GM23338 (cell line): ENCODE results near the gene NPHP4. TPM values are rescaled to one million over a fixed set of nuclear protein-coding genes. Genes with fewer than 3 reads are reported as not detected.

ENCODE experiments used
- ATAC-seq: fragments of 200-7000 bp; cut with Tn5 transposase; 3 replicates; pipeline ENCODE4 v1.9.1; 2020
- DNase-seq: peaks from one replicate; pipeline ENCODE4 v3.0.0-alpha.2; 2015; ENCODE audit warnings: low spot score
- H2AFZ ChIP-seq: fragments of 200-600 bp; sonication (generic); 2 replicates; pipeline ENCODE4 v1.8.0; 2016; ENCODE audit warnings: antibody characterized with exemption, mild to moderate bottlenecking, moderate library complexity
- H3F3A ChIP-seq: fragments of 200-600 bp; sonication (generic); replicated peaks from 2 replicates; pipeline ENCODE4 v1.8.0; 2017; ENCODE audit warnings: antibody characterized with exemption, mixed run types, low read depth
- H3K27ac ChIP-seq: fragments of 200-600 bp; sonication (generic); 2 replicates; pipeline ENCODE4 v1.6.1; 2016; ENCODE audit warnings: low read depth
- H3K27me3 ChIP-seq: fragments of 200-600 bp; sonication (generic); 2 replicates; pipeline ENCODE4 v1.8.0; 2016; ENCODE audit warnings: mild to moderate bottlenecking, mixed run types, moderate library complexity; ENCODE audit not compliant: insufficient read depth
- H3K36me3 ChIP-seq: fragments of 200-600 bp; sonication (generic); 2 replicates; pipeline ENCODE4 v1.8.0; 2016; ENCODE audit warnings: mild to moderate bottlenecking; ENCODE audit not compliant: insufficient read depth
- H3K4me1 ChIP-seq: fragments of 200-600 bp; sonication (generic); 2 replicates; pipeline ENCODE4 v1.8.0; 2016; ENCODE audit warnings: mild to moderate bottlenecking, moderate library complexity; ENCODE audit not compliant: insufficient read depth
- H3K4me2 ChIP-seq: fragments of 200-600 bp; sonication (generic); 2 replicates; pipeline ENCODE4 v1.7.1; 2017; ENCODE audit warnings: mixed run types
- H3K4me3 ChIP-seq: fragments of 200-600 bp; sonication (generic); 2 replicates; pipeline ENCODE4 v1.6.1; 2016; ENCODE audit warnings: mixed run types
- H3K79me2 ChIP-seq: fragments of 200-600 bp; sonication (generic); replicated peaks from 2 replicates; pipeline ENCODE4 v1.8.0; 2017; ENCODE audit warnings: mild to moderate bottlenecking; ENCODE audit not compliant: insufficient read depth
- H3K9me2 ChIP-seq: fragments of 200-600 bp; sonication (generic); 2 replicates; pipeline ENCODE4 v1.8.0; 2017; ENCODE audit not compliant: insufficient read depth
- H4K20me1 ChIP-seq: fragments of 200-600 bp; sonication (generic); replicated peaks from 2 replicates; pipeline ENCODE4 v1.8.0; 2017; ENCODE audit warnings: mild to moderate bottlenecking; ENCODE audit not compliant: insufficient read depth
- H3K27ac Mint-ChIP-seq: 2 replicates; pipeline ENCODE4 v1.8.0; 2020; ENCODE audit warnings: inconsistent platforms, mild to moderate bottlenecking, moderate library complexity, mixed read lengths
- H3K27me3 Mint-ChIP-seq: 3 replicates; pipeline ENCODE4 v1.8.0; 2022; ENCODE audit warnings: low read depth, mild to moderate bottlenecking, moderate library complexity, mixed read lengths, inconsistent platforms; ENCODE audit not compliant: insufficient read depth, poor library complexity
- H3K36me3 Mint-ChIP-seq: 3 replicates; pipeline ENCODE4 v1.8.0; 2021; ENCODE audit warnings: low read depth, mild to moderate bottlenecking, inconsistent platforms, moderate library complexity, mixed read lengths
- H3K4me1 Mint-ChIP-seq: 3 replicates; pipeline ENCODE4 v1.8.0; 2020; ENCODE audit warnings: mild to moderate bottlenecking, inconsistent platforms, mixed read lengths
- H3K4me3 Mint-ChIP-seq: 3 replicates; pipeline ENCODE4 v1.8.0; 2021; ENCODE audit warnings: moderate library complexity, mild to moderate bottlenecking, inconsistent platforms, mixed read lengths
- H3K9me3 Mint-ChIP-seq: 3 replicates; pipeline ENCODE4 v1.8.0; 2020; ENCODE audit warnings: moderate library complexity, mild to moderate bottlenecking, inconsistent platforms, mixed read lengths
- CREB1 ChIP-seq: fragments of 250-450 bp; sonication (Bioruptor Pico); IDR thresholded peaks from 2 replicates; pipeline ENCODE4 v1.5.0; 2020; ENCODE audit warnings: low read depth, mild to moderate bottlenecking, moderate library complexity
- EZH2 ChIP-seq: fragments of 200-600 bp; sonication (generic); IDR thresholded peaks from one replicate; pipeline ENCODE4 v1.8.0; 2017; ENCODE audit warnings: antibody characterized with exemption, mild to moderate bottlenecking, low read depth; ENCODE audit not compliant: unreplicated experiment
- EZH2phosphoT487 ChIP-seq: fragments of 200-600 bp; sonication (generic); IDR thresholded peaks from one replicate; pipeline ENCODE4 v1.8.1; 2018; ENCODE audit warnings: antibody characterized with exemption; ENCODE audit not compliant: unreplicated experiment
- JUNB ChIP-seq: IDR thresholded peaks from one replicate; pipeline ENCODE4 v1.6.1; 2016; ENCODE audit warnings: antibody characterized with exemption; ENCODE audit not compliant: unreplicated experiment
- NANOG ChIP-seq: IDR thresholded peaks from 2 replicates; pipeline ENCODE4 v1.6.1; 2016; ENCODE audit warnings: antibody characterized with exemption, borderline replicate concordance
- POLR2AphosphoS5 ChIP-seq: IDR thresholded peaks from 2 replicates; pipeline ENCODE4 v1.6.1; 2016; ENCODE audit warnings: antibody characterized with exemption, low read depth
- STAT1 ChIP-seq: IDR thresholded peaks from one replicate; pipeline ENCODE4 v1.6.1; 2016; ENCODE audit warnings: antibody characterized with exemption; ENCODE audit not compliant: unreplicated experiment
- ZNF114 ChIP-seq: fragments of 250-450 bp; sonication (Bioruptor Pico); IDR thresholded peaks from 2 replicates; pipeline ENCODE4 v1.5.0; 2020; ENCODE audit warnings: mild to moderate bottlenecking, moderate library complexity
- ZNF331 ChIP-seq: fragments of 250-450 bp; sonication (Bioruptor Pico); IDR thresholded peaks from 2 replicates; pipeline ENCODE4 v1.5.0; 2020; ENCODE audit warnings: low read depth, mild to moderate bottlenecking, moderate library complexity
- polyA plus RNA-seq: library from polyadenylated mRNA; unstranded; fragments of >200 nt; fragmentation: Nextera tagmentation; extraction: Ambion mirVana; gene quantifications from 2 replicates; pipeline ENCODE4 v1.2.1, GENCODE V29; 2016
- total RNA-seq: library from RNA; depleted of rRNA; stranded (reverse); fragments of >200 nt; shearing (Covaris generic); gene quantifications from 2 replicates; pipeline ENCODE4 v1.2.3, GENCODE V29; 2014
- TF ChIP-seq, protein P1 (sequence below): fragments of 250-450 bp; sonication (Bioruptor Pico); IDR thresholded peaks from 2 replicates; pipeline ENCODE4 v1.5.0; 2020; ENCODE audit warnings: mild to moderate bottlenecking, moderate library complexity
- TF ChIP-seq, protein P2 (sequence below), 2 experiments: fragments of 200-600 bp in 1 of 2; sonication (generic) in 1 of 2; conservative IDR thresholded peaks; 2 replicates each; pipeline versions ENCODE4 v1.5.1 to v1.6.1; 2016 to 2017; ENCODE audit warnings: antibody characterized with exemption in 2 of 2, low read depth in 2 of 2, mild to moderate bottlenecking in 2 of 2, moderate library complexity in 1 of 2
- TF ChIP-seq, protein P3 (sequence below): IDR thresholded peaks from 2 replicates; pipeline ENCODE4 v1.6.1; 2016; ENCODE audit warnings: antibody characterized with exemption
- TF ChIP-seq, protein P4 (sequence below): IDR thresholded peaks from one replicate; pipeline ENCODE4 v1.6.1; 2018; ENCODE audit warnings: antibody characterized with exemption; ENCODE audit not compliant: unreplicated experiment

Gene NPHP4
- total and polyA plus RNA-seq, 2 experiments from 2014 or later: 2.5 to 12.4 TPM

- Mint-ChIP-seq H3K4me1 (peaks cover 15% of the 10 kb centered on the region), H3K4me3 (no peak overlapping the region), H3K27ac (no peak overlapping the region), H3K27me3 (peaks cover 17% of the 10 kb centered on the region), H3K9me3 (no peaks in the 10 kb centered on the region), H3K36me3 (no peaks in the 10 kb centered on the region)
- H3K4me1 ChIP-seq: no peaks in the 10 kb centered on the region
- H3K27me3 ChIP-seq: no peaks in the 10 kb centered on the region
- no peaks in the 10 kb centered on the region for H3K79me2 ChIP-seq
- ATAC-seq: no peak
- H3F3A ChIP-seq: no peaks in the 10 kb centered on the region
- H3K27ac ChIP-seq: no peak overlapping the region
- TF ChIP-seq, protein P1, sequence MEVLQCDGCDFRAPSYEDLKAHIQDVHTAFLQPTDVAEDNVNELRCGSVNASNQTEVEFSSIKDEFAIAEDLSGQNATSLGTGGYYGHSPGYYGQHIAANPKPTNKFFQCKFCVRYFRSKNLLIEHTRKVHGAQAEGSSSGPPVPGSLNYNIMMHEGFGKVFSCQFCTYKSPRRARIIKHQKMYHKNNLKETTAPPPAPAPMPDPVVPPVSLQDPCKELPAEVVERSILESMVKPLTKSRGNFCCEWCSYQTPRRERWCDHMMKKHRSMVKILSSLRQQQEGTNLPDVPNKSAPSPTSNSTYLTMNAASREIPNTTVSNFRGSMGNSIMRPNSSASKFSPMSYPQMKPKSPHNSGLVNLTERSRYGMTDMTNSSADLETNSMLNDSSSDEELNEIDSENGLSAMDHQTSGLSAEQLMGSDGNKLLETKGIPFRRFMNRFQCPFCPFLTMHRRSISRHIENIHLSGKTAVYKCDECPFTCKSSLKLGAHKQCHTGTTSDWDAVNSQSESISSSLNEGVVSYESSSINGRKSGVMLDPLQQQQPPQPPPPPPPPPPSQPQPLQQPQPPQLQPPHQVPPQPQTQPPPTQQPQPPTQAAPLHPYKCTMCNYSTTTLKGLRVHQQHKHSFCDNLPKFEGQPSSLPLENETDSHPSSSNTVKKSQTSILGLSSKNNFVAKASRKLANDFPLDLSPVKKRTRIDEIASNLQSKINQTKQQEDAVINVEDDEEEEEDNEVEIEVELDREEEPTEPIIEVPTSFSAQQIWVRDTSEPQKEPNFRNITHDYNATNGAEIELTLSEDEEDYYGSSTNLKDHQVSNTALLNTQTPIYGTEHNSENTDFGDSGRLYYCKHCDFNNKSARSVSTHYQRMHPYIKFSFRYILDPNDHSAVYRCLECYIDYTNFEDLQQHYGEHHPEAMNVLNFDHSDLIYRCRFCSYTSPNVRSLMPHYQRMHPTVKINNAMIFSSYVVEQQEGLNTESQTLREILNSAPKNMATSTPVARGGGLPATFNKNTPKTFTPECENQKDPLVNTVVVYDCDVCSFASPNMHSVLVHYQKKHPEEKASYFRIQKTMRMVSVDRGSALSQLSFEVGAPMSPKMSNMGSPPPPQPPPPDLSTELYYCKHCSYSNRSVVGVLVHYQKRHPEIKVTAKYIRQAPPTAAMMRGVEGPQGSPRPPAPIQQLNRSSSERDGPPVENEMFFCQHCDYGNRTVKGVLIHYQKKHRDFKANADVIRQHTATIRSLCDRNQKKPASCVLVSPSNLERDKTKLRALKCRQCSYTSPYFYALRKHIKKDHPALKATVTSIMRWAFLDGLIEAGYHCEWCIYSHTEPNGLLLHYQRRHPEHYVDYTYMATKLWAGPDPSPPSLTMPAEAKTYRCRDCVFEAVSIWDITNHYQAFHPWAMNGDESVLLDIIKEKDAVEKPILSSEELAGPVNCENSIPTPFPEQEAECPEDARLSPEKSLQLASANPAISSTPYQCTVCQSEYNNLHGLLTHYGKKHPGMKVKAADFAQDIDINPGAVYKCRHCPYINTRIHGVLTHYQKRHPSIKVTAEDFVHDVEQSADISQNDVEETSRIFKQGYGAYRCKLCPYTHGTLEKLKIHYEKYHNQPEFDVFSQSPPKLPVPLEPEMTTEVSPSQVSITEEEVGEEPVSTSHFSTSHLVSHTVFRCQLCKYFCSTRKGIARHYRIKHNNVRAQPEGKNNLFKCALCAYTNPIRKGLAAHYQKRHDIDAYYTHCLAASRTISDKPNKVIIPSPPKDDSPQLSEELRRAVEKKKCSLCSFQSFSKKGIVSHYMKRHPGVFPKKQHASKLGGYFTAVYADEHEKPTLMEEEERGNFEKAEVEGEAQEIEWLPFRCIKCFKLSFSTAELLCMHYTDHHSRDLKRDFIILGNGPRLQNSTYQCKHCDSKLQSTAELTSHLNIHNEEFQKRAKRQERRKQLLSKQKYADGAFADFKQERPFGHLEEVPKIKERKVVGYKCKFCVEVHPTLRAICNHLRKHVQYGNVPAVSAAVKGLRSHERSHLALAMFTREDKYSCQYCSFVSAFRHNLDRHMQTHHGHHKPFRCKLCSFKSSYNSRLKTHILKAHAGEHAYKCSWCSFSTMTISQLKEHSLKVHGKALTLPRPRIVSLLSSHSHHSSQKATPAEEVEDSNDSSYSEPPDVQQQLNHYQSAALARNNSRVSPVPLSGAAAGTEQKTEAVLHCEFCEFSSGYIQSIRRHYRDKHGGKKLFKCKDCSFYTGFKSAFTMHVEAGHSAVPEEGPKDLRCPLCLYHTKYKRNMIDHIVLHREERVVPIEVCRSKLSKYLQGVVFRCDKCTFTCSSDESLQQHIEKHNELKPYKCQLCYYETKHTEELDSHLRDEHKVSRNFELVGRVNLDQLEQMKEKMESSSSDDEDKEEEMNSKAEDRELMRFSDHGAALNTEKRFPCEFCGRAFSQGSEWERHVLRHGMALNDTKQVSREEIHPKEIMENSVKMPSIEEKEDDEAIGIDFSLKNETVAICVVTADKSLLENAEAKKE (CRISPR knock-in tag): no peak
- TF ChIP-seq CREB1 (CRISPR knock-in tag) (no peak), ZNF331 (CRISPR knock-in tag) (no peak), POLR2AphosphoS5 (no peak), EZH2 (no peak), NANOG (no peak), ZNF114 (no peak), JUNB (no peak), STAT1 (no peak), EZH2phosphoT487 (no peak)
- TF ChIP-seq, protein P2, sequence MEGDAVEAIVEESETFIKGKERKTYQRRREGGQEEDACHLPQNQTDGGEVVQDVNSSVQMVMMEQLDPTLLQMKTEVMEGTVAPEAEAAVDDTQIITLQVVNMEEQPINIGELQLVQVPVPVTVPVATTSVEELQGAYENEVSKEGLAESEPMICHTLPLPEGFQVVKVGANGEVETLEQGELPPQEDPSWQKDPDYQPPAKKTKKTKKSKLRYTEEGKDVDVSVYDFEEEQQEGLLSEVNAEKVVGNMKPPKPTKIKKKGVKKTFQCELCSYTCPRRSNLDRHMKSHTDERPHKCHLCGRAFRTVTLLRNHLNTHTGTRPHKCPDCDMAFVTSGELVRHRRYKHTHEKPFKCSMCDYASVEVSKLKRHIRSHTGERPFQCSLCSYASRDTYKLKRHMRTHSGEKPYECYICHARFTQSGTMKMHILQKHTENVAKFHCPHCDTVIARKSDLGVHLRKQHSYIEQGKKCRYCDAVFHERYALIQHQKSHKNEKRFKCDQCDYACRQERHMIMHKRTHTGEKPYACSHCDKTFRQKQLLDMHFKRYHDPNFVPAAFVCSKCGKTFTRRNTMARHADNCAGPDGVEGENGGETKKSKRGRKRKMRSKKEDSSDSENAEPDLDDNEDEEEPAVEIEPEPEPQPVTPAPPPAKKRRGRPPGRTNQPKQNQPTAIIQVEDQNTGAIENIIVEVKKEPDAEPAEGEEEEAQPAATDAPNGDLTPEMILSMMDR (conservative IDR thresholded peaks at IDR 0.05; ENCODE audit: low read depth in 2 of 2): no peak
- TF ChIP-seq, protein P3, sequence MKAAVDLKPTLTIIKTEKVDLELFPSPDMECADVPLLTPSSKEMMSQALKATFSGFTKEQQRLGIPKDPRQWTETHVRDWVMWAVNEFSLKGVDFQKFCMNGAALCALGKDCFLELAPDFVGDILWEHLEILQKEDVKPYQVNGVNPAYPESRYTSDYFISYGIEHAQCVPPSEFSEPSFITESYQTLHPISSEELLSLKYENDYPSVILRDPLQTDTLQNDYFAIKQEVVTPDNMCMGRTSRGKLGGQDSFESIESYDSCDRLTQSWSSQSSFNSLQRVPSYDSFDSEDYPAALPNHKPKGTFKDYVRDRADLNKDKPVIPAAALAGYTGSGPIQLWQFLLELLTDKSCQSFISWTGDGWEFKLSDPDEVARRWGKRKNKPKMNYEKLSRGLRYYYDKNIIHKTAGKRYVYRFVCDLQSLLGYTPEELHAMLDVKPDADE: no peak
- TF ChIP-seq, protein P4, sequence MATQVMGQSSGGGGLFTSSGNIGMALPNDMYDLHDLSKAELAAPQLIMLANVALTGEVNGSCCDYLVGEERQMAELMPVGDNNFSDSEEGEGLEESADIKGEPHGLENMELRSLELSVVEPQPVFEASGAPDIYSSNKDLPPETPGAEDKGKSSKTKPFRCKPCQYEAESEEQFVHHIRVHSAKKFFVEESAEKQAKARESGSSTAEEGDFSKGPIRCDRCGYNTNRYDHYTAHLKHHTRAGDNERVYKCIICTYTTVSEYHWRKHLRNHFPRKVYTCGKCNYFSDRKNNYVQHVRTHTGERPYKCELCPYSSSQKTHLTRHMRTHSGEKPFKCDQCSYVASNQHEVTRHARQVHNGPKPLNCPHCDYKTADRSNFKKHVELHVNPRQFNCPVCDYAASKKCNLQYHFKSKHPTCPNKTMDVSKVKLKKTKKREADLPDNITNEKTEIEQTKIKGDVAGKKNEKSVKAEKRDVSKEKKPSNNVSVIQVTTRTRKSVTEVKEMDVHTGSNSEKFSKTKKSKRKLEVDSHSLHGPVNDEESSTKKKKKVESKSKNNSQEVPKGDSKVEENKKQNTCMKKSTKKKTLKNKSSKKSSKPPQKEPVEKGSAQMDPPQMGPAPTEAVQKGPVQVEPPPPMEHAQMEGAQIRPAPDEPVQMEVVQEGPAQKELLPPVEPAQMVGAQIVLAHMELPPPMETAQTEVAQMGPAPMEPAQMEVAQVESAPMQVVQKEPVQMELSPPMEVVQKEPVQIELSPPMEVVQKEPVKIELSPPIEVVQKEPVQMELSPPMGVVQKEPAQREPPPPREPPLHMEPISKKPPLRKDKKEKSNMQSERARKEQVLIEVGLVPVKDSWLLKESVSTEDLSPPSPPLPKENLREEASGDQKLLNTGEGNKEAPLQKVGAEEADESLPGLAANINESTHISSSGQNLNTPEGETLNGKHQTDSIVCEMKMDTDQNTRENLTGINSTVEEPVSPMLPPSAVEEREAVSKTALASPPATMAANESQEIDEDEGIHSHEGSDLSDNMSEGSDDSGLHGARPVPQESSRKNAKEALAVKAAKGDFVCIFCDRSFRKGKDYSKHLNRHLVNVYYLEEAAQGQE: no peak
- no peak overlapping the region for H2AFZ ChIP-seq
- H3K36me3 ChIP-seq: no peaks in the 10 kb centered on the region
- H3K4me2 ChIP-seq: no peak overlapping the region
- no peaks in the 10 kb centered on the region for H3K9me2 ChIP-seq
- H4K20me1 ChIP-seq: no peaks in the 10 kb centered on the region; the same call in 1 of the 2 replicates
- H3K4me3 ChIP-seq: no peak overlapping the region
- no peak for DNase-seq
Measured at GRCh38 chr1:6000444-6001288, 8.4 kb upstream of the NPHP4 start.
